Esophagus (tissue), 2 donors: ENCODE measurements around the gene GMIP. TPM values are rescaled to one million over a fixed set of nuclear protein-coding genes. Genes with fewer than 3 reads are reported as not detected.
A peak's percentile ranks its signal among the peaks of the same experiment; 100 is the strongest.
"Not testable (repeated sequence)": the region's sequence is repeated elsewhere in the genome, so short reads cannot be mapped to it uniquely, and the experiment has no call there.

Experiments
- H3K27ac ChIP-seq, 2 donors: one replicate each; pipeline ENCODE4 v1.5.1; 2013; ENCODE audit warnings: low read depth in 2 of 2, mild to moderate bottlenecking in 2 of 2, inconsistent platforms in 1 of 2, low read length in 1 of 2, moderate library complexity in 1 of 2
- H3K27me3 ChIP-seq, 2 donors: one replicate each; pipeline ENCODE4 v1.6.1; 2013; ENCODE audit warnings: low read length in 2 of 2, control low read depth in 1 of 2, mild to moderate bottlenecking in 1 of 2; ENCODE audit not compliant: insufficient read depth in 2 of 2, control insufficient read depth in 1 of 2
- H3K36me3 ChIP-seq, 2 donors: one replicate each; pipeline ENCODE4 v1.6.1; 2013; ENCODE audit warnings: low read length in 1 of 2; ENCODE audit not compliant: control insufficient read depth in 2 of 2, insufficient read depth in 2 of 2
- H3K4me1 ChIP-seq, 2 donors: one replicate each; pipeline ENCODE4 v1.6.1; 2013; ENCODE audit warnings: low read length in 1 of 2; ENCODE audit not compliant: control insufficient read depth in 2 of 2, insufficient read depth in 2 of 2
- H3K4me3 ChIP-seq, 2 donors: one replicate each; pipeline ENCODE4 v1.5.1; 2013; ENCODE audit warnings: low read length in 2 of 2, mild to moderate bottlenecking in 2 of 2, low read depth in 1 of 2, moderate library complexity in 1 of 2
- H3K9me3 ChIP-seq, 2 donors: one replicate each; pipeline ENCODE4 v1.6.1; 2013; ENCODE audit warnings: mild to moderate bottlenecking in 2 of 2, low read depth in 1 of 2, low read length in 1 of 2, moderate library complexity in 1 of 2; ENCODE audit not compliant: control insufficient read depth in 2 of 2, insufficient read depth in 1 of 2
- WGBS, 2 donors: extraction: QIAGEN DNeasy Blood & Tissue Kit; methylation state at CpG; one replicate each; pipeline ENCODE4 v1.1.7; 2013; 5-methylcytosine and 5-hydroxymethylcytosine counted together
- polyA plus RNA-seq, 2 donors: library from polyadenylated mRNA; stranded (reverse); fragments of 200-250 nt; gene quantifications; one replicate each; pipeline ENCODE4 v1.2.3, GENCODE V29; 2013
- donor health status: healthy with polysubstance abuse.
- donor health status: Bipolar disorder and iron deficiency.

The GMIP gene
- polyA plus RNA-seq, 2 donors = 6.3 to 10.5 TPM

DNA sequence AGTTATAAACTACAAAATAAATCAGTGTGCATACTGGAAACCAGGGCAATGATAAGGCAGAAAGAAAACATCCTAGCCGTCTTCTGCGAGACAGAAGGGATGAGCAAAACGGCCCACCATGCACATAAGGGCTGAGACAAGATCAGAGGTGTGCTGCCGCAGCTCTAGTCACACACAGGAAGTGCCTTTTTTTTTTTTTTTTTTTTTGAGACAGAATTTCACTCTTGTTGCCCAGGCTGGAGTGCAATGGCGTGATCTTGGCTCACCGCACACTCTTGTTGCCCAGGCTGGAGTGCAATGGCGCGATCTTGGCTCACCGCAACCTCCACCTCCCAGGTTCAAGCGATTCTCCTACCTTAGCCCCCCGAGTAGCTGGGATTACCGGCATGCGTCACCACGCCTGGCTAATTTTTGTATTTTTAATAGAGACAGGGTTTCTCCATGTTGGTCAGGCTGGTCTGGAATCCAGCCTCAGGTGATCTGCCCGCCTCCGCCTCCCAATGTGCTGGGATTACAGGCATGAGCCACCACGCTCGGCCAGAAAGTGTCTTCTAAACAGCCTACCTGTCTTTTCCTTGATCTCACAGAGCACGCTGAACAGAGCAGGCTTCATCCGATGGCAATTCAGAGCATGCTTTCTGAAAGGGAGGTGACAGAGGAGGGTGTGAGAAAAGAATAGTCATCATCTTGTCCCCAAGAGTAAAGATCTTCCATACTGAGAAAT lies 44.6 kb downstream of the GMIP start:
- H3K9me3 ChIP-seq, H3K36me3 ChIP-seq, H3K4me1 ChIP-seq, H3K27me3 ChIP-seq, H3K4me3 ChIP-seq: not testable (repeated sequence)
- 83% methylated on average over 20 of the region's 20 CpGs for WGBS, 2 donors
- H3K27ac ChIP-seq = peak overlapping the region; percentile 38 to 84

DNA sequence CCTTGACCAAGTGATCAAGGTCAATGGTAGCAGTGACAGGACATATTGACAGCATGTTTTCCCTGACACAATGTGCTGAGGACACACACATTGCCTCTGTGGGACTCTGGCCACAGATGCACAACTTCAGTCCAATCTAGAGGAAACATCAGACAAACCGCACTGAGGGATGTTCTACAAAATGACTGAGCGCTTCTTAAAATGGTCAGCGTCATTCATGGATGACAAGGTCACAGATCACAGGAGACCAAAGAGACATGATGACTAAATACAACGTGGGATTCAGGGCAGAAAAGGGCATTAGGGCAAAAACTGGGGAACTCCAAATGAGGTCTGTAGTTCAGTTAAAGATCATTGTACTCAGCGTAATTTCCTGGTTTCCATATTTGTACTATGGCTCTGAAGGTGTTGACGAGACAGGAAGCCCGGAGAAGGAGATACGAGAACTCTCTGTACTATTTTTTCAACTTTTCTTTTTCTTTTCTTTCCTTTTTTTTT lies 45.6 kb downstream of the GMIP start:
- H3K36me3 ChIP-seq = no peaks in the 10 kb centered on the region
- H3K4me1 ChIP-seq = peaks cover 2 to 5% of the 10 kb centered on the region in 2 donors
- H3K9me3 ChIP-seq = no peaks in the 10 kb centered on the region
- 74 to 76% methylated on average over 8 of the region's 8 CpGs for WGBS, 2 donors
- no peaks in the 10 kb centered on the region for H3K27me3 ChIP-seq
- H3K4me3 ChIP-seq = no peak overlapping the region
- peak overlapping the region in 1 of 2 donors; percentile 35 for H3K27ac ChIP-seq

DNA sequence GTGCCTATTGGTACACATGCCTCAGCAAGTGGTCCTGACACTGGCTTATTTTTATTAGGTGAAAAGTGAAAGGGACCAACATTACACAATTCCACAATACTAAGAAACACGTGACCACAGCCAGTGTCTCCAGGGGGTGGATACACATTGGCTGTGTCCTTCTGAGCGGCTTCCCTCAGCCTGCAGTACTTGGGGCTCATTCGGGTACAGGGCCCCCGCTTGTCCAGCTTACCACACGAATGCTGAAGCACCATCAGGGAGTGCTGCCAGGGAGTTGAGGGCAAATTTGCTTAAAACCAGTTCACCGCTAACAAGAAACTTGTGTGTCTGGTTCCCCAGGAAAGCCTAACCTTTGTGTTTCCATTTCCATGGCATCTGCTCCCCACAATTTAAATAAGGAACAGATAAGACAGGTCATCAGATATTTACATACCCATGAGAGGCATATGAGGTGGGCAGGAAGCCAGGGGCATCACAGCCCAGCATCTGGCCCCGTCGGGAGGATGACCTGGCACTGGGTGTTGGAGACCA lies 48.2 kb downstream of the GMIP start:
- H3K9me3 ChIP-seq = no peaks in the 10 kb centered on the region
- H3K27me3 ChIP-seq = no peaks in the 10 kb centered on the region
- H3K27ac ChIP-seq = peak overlapping the region in 1 of 2 donors; percentile 69
- no peak overlapping the region for H3K4me3 ChIP-seq
- H3K36me3 ChIP-seq = no peaks in the 10 kb centered on the region
- 42 to 47% methylated on average over 8 of the region's 8 CpGs for WGBS, 2 donors
- H3K4me1 ChIP-seq = peaks cover 4 to 5% of the 10 kb centered on the region in 2 donors

DNA sequence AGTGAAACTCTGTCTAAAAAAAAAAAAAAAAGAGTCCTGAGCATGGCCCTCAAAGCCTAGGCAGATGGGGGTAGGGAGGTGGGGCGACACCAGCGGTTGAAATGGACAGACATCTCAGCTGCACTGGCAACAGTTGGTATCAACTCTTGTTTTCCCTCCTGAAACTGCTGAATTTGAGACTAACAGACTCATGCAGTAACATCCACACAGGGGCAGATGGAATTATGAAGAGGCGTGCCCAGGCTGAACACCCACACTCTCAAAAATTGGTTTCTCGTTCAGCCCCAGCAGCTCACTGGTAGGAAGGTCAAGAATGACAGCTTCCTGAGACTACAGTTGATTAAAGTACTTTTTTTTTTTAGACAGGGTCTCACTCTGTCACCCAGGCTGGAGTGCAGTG lies 49.1 kb downstream of the GMIP start:
- H3K27ac ChIP-seq = no peak overlapping the region

DNA sequence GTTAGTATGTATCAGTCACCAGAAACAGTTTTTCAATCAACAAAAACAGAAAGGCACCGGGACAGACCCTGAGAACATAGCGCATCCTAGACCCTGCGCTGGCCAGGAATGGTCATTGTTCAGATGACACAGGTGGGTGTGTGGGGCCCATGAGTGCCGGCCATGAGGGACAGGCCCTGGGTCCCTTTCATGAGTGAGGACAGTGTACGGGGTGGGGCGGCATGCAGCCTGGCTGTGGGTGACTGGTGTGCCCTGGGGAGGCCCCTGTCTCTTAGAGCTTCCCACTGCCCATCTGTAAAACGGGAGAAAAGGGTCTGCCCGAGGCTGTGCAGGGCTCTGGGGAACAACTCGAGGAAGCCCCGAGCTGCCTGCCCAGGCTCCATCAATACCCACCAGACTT lies 50.8 kb downstream of the GMIP start:
- peaks cover 4 to 5% of the 10 kb centered on the region in 2 donors for H3K4me1 ChIP-seq
- WGBS, 2 donors = 95 to 99% methylated on average over 10 of the region's 10 CpGs
- H3K27me3 ChIP-seq = no peaks in the 10 kb centered on the region
- no peak overlapping the region for H3K27ac ChIP-seq
- no peaks in the 10 kb centered on the region for H3K9me3 ChIP-seq
- no peaks in the 10 kb centered on the region for H3K36me3 ChIP-seq
- H3K4me3 ChIP-seq = no peak overlapping the region

More for the DNA sequence above, 49.1 kb downstream of the GMIP start:
- 80 to 90% methylated on average over 4 of the region's 4 CpGs for WGBS, 2 donors
- H3K9me3 ChIP-seq = no peaks in the 10 kb centered on the region
- H3K27me3 ChIP-seq = no peaks in the 10 kb centered on the region
- no peaks in the 10 kb centered on the region for H3K36me3 ChIP-seq
- peaks cover 4 to 5% of the 10 kb centered on the region in 2 donors for H3K4me1 ChIP-seq
- no peak overlapping the region for H3K4me3 ChIP-seq

DNA sequence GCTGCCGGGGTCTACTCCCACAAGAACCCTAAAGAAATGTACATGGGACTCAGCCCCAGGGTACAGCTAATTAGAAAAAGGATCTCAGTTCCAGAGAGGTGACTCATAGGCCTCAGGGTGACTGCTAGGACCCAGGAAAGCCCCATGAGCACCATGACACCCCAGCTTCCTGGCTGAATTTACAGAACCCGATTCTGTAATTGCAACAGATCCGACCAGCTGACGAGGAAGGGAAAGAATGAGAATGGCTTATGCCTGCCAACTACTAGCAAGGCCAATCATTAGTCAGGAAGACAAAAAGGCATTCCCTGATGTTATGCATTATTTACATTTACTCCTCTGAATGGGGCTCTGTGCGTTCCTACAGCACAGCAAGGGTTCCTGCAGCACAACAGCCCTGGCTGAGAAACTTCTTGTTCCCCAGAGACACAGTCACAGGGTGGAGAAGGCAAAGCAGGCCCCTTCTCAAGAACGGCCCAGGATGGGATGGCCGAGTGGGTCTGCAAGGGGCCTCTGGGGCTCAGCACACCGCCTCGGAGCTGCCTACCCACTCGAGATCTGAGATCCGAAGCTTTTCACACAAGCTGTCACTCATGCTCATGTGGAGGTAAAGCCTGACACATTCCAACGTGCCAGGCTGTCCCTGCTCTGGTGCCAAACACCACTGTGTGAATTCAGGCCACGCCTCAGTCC lies 52.2 kb downstream of the GMIP start:
- Histone ChIP-seq H3K9me3 (no peaks in the 10 kb centered on the region), H3K4me1 (peaks cover 4 to 5% of the 10 kb centered on the region in 2 donors), H3K27ac (peak overlapping the region; percentile 72 to 86), H3K4me3 (no peak overlapping the region), H3K36me3 (no peaks in the 10 kb centered on the region), H3K27me3 (no peaks in the 10 kb centered on the region)
- 27 to 40% methylated on average over 13 of the region's 13 CpGs for WGBS, 2 donors

DNA sequence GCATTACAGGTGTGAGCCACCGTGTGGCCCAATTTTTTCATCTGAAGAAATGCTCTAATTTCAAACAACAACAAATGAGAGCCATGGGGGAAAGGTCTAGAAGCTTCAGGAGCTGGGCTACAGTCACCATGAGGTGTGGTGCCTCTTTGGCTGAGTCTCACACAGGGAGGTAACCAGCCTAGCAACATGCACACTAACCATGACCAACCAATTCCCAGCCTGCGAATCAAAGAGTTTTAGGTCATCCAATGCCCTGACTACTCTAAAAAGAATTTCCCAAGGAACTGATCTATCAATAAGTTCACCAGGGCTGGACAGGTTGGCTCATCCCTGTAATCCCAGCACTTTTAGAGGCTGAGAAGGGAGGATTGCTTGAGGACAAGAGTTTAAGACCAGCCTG lies 54.9 kb downstream of the GMIP start:
- Histone ChIP-seq H3K4me3 (no peak overlapping the region), H3K9me3 (no peaks in the 10 kb centered on the region), H3K36me3 (no peaks in the 10 kb centered on the region), H3K27me3 (no peaks in the 10 kb centered on the region), H3K27ac (no peak overlapping the region), H3K4me1 (peaks cover 3 to 4% of the 10 kb centered on the region in 2 donors)
- 83 to 90% methylated on average over 2 of the region's 2 CpGs for WGBS, 2 donors

DNA sequence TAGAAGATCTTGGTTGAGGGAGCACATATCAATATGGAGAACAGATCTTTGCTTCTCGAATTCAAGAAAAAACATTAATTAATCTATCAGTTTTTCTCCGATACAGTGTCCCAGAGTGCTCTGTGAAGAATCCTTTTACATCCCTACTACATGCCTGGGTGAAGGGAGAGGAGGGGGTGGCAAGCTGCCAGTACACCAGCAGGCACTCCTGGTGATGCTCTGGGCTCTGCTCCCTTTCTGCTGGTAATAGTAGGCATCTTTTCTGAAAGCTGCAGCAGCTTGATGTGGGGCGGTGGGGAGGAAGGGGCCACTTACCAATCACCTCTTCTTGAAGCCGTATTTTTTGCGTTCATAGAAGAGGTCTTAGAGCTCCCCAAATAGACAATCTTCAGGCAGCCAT lies 55.7 kb downstream of the GMIP start:
- 93 to 94% methylated on average over 5 of the region's 5 CpGs for WGBS, 2 donors
- H3K36me3 ChIP-seq = no peaks in the 10 kb centered on the region
- H3K27ac ChIP-seq = no peak overlapping the region
- peaks cover 3 to 4% of the 10 kb centered on the region in 2 donors for H3K4me1 ChIP-seq
- H3K27me3 ChIP-seq = no peaks in the 10 kb centered on the region
- H3K4me3 ChIP-seq = no peak overlapping the region
- no peaks in the 10 kb centered on the region for H3K9me3 ChIP-seq

DNA sequence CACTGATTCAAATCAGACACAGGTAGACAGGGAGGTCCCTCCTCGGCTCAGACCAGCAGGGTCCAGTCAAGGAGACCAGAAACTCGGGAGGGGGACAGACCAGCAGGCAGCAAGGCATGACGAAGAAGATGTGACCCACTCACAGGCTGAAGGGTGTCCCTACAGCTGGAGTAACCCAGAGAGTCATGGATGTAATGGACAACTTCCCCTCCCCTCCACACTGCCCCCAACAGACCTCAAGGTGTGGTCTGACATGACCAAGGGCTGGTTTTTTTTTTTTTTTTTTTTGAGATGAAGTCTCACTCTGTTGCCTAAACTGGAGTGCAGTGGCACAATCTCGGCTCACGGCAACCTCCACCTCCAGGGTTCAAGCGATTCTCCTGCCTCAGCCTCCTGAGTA lies 59.1 kb downstream of the GMIP start:
- no peak overlapping the region for H3K27ac ChIP-seq
- no peaks in the 10 kb centered on the region for H3K36me3 ChIP-seq
- H3K4me1 ChIP-seq = peaks cover 2 to 3% of the 10 kb centered on the region in 2 donors
- 91 to 93% methylated on average over 6 of the region's 6 CpGs for WGBS, 2 donors
- H3K9me3 ChIP-seq = no peaks in the 10 kb centered on the region
- no peaks in the 10 kb centered on the region for H3K27me3 ChIP-seq
- no peak overlapping the region for H3K4me3 ChIP-seq
